ENCODE results near the gene PSMD3. TPM values are rescaled to one million over a fixed set of nuclear protein-coding genes. Genes with fewer than 3 reads are reported as not detected.
A peak's percentile ranks its signal among the peaks of the same experiment; 100 is the strongest.

The PSMD3 gene
- total RNA-seq (10 to 100 TPM; 77.1 to 87.9 TPM), polyA plus RNA-seq (10 to 100 TPM; 45.4 to 55.9 (median 51.5) TPM), total RNA-seq (56.6 to 235 (median 96.0) reads per million in 6 experiments)

GRCh38 chr17:39980351-39981206 is at the start of gene PSMD3:
PSMD3 (plus strand) TSS chr17:39980807; CDS start chr17:39980971, 164 bp downstream.
- Mint-ChIP-seq H3K36me3 (peaks cover 0 to 24% (median 0%) of the 10 kb centered on the region in 3 donors), H3K27ac (peak within 1 kb of the TSS; percentile 90 to 98 (median 96)), H3K27me3 (no peaks in the 10 kb centered on the region), H3K4me3 (peak within 1 kb of the TSS; percentile 91 to 96 (median 94)), H3K4me1 (peaks cover 21 to 48% (median 39%) of the 10 kb centered on the region in 4 donors), H3K9me3 (no peaks in the 10 kb centered on the region)
- ATAC-seq, result peak; percentile 90 to 94
- DNase-seq, result peak; percentile 90 to 99 (median 98)
- POLR2A ChIA-PET, result interaction anchor here (0.7 to 3.4 kb wide), 27 partner anchors 9 to 529 kb away, joined by 3 to 45 read pairs (median 5); partner anchors contain the start of genes CASC3, CDK12, GSDMA and LRRC3C

DNA sequence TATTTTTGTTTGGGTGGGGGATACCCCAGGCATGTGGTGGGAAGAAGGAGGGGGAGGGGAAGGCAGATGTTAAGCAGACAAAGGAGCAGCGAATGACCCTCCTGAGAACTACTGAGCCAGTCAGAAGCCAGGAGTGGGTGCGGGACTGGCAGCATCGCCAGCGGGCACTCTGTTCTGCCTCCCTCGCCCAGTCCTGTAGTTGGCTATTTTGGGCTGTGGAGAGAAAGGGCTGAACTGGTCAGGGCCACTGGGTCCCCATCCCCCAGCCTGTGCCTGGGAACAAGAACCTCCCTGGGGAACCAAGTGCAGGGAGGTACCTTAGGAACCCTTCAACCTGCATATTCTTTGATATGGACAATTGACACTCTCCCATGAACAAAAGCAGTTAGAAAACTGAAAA is 46.7 kb upstream of the PSMD3 start:
- Mint-ChIP-seq H3K27me3 (no peaks in the 10 kb centered on the region), H3K27ac (no peak overlapping the region), H3K9me3 (no peaks in the 10 kb centered on the region), H3K4me1 (peaks cover 0 to 5% (median 3%) of the 10 kb centered on the region in 4 donors), H3K36me3 (no peaks in the 10 kb centered on the region), H3K4me3 (no peak overlapping the region)
- ATAC-seq (no peak), DNase-seq (no peak)
- POLR2A ChIA-PET, result no interaction called here

GRCh38 chr17:39934324-39934723 is 46.3 kb upstream of the PSMD3 start:
- H3K27ac Mint-ChIP-seq, result no peak overlapping the region
- H3K9me3 Mint-ChIP-seq, result no peaks in the 10 kb centered on the region
- H3K4me3 Mint-ChIP-seq, result no peak overlapping the region
- no peaks in the 10 kb centered on the region for H3K27me3 Mint-ChIP-seq
- no peaks in the 10 kb centered on the region for H3K36me3 Mint-ChIP-seq
- DNase-seq (no peak), ATAC-seq (no peak)
- peaks cover 1 to 7% (median 3%) of the 10 kb centered on the region in 4 donors for H3K4me1 Mint-ChIP-seq
- POLR2A ChIA-PET, result no interaction called here

GRCh38 chr17:39935909-39936308 is 44.7 kb upstream of the PSMD3 start:
- DNase-seq (no peak), ATAC-seq (no peak)
- no peaks in the 10 kb centered on the region for H3K36me3 Mint-ChIP-seq
- POLR2A ChIA-PET, result no interaction called here
- H3K27ac Mint-ChIP-seq, result peak overlapping the region in 2 of 10 donors; percentile 29 to 47
- no peaks in the 10 kb centered on the region for H3K27me3 Mint-ChIP-seq
- no peaks in the 10 kb centered on the region for H3K9me3 Mint-ChIP-seq
- no peak overlapping the region for H3K4me3 Mint-ChIP-seq
- peaks cover 5 to 17% (median 12%) of the 10 kb centered on the region in 4 donors for H3K4me1 Mint-ChIP-seq

DNA sequence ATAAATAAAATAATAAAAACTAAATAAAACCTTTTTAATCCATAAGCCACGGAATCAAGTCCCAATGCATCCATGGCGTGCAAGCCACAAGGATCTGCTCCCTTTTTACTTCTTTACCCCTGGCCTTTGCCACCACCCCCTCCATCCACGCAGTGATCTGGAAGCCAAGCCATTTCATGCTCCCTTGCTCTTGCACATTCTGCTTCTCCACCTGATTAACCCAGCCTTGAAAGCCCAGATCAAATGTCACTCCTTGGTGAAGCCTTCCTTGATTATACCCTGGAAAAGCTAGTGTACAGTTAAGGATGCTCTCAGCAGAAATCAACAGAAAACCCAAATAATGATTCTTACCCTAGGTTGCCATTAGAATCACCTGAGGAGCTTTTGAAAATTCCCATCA is 43.2 kb upstream of the PSMD3 start:
- Mint-ChIP-seq H3K27ac (no peak overlapping the region), H3K9me3 (no peaks in the 10 kb centered on the region), H3K4me1 (peaks cover 9 to 17% (median 12%) of the 10 kb centered on the region in 4 donors), H3K36me3 (no peaks in the 10 kb centered on the region), H3K4me3 (no peak overlapping the region), H3K27me3 (no peaks in the 10 kb centered on the region)
- DNase-seq (no peak), ATAC-seq (no peak)
- POLR2A ChIA-PET, result interaction anchor here (0.8 kb wide), 1 partner anchor 9 kb away, joined by 3 read pairs; no protein-coding TSS in a partner anchor

DNA sequence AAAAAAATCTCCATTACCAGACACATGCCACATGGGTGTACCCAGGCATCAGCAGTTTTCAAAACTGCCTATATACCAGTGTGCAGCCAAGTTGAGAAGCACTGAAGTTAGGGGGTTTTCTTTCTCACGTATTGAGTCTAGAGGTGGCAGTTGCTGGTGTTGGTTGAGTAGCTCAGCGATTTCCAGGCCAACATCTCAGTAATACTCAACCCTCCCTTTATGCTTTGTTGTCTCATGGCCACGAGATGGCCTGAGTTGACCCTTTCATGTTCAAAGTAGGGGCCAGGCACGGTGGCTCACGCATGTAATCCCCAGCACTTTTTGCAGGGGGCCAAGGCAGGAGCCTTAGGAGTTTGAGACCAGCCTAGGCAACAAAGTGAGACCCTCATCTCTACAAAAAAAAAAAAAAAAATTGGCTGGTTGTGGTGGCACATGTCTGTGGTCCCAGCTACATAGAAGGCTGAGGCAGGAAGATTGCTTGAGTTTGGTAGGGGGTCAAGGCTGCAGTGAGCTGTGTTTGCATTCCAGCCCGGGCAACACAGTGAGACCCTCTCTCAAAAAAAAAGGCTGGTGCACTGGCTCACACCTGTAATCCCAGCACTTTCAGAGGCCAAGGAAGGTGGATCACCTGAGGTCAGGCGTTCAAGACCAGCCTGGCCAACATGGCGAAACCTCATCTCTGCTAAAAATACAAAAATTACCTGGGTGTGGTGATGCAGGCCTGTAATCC is 42.3 kb upstream of the PSMD3 start:
- Mint-ChIP-seq H3K36me3 (no peaks in the 10 kb centered on the region), H3K9me3 (no peaks in the 10 kb centered on the region), H3K27me3 (no peaks in the 10 kb centered on the region), H3K4me3 (no peak overlapping the region), H3K4me1 (peaks cover 7 to 17% (median 12%) of the 10 kb centered on the region in 4 donors), H3K27ac (no peak overlapping the region)
- DNase-seq (no peak), ATAC-seq (no peak)
- POLR2A ChIA-PET, result interaction anchor here (2.0 kb wide), 1 partner anchor 12 kb away, joined by 9 read pairs; the partner anchor contains the start of gene ORMDL3

- POLR2A ChIA-PET, result interaction anchor here (1.3 to 2.0 kb wide), 2 partner anchors 13 to 21 kb away, joined by 4 to 9 read pairs; partner anchors contain the start of genes GSDMB and ORMDL3
- ATAC-seq (no peak), DNase-seq (no peak)
- no peaks in the 10 kb centered on the region for H3K9me3 Mint-ChIP-seq
- H3K27me3 Mint-ChIP-seq, result no peaks in the 10 kb centered on the region
- peak overlapping the region in 4 of 10 donors; percentile 11 to 95 (median 35) for H3K27ac Mint-ChIP-seq
- H3K36me3 Mint-ChIP-seq, result no peaks in the 10 kb centered on the region
- no peak overlapping the region for H3K4me3 Mint-ChIP-seq
- H3K4me1 Mint-ChIP-seq, result peaks cover 7 to 17% (median 12%) of the 10 kb centered on the region in 4 donors
Observed at GRCh38 chr17:39939106-39939505, 41.5 kb upstream of the PSMD3 start.

DNA sequence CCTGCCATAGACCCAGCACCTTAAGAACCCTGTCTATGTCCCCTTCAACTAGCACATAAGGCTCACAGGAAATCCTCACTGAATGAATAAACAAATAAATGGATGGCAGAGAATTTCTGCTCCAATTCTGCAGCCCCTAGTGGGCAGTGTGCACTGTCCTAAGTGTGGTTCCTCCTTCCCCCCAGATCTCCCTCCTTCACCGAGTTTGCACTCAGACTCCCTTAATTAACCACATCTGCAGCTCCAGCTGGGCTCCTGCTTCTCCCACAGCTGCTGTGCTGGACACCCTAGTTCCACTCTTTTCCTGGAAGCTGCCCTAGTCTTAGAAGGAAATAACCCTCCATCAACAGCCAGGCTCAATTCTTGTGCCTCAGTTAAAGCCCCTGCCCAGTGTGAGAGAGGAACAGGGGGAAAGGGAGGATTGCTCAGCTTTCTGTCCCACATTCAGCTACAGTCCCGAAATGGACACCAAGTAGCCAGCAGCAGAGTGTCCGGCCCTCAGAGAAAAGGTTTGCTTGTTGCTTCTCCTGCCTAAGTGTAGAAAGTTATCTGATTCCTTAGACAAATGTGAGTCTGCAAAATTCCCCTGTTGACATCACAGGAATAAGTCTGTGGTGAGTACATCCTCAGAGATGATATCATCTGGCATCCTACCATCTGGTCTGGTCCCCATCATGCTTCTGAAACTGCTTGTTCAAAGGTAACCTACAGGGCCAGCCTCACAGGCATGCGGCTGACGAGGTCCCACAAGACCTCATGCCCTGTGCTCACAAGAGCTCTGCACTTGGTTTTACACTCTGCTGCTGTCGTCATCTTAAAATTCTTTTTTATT is 40.8 kb upstream of the PSMD3 start:
- Mint-ChIP-seq H3K9me3 (no peaks in the 10 kb centered on the region), H3K27me3 (no peaks in the 10 kb centered on the region), H3K27ac (peak overlapping the region; percentile 12 to 96 (median 64)), H3K4me3 (peak overlapping the region in 3 of 10 donors; percentile 0 to 19 (median 9)), H3K4me1 (peaks cover 7 to 17% (median 12%) of the 10 kb centered on the region in 4 donors), H3K36me3 (no peaks in the 10 kb centered on the region)
- ATAC-seq (peak; percentile 97 to 98), DNase-seq (peak in 6 of 10 donors; percentile 47 to 84 (median 54))
- POLR2A ChIA-PET, result interaction anchor here (1.3 to 2.0 kb wide), 2 partner anchors 13 to 22 kb away, joined by 4 to 9 read pairs; partner anchors contain the start of genes GSDMB and ORMDL3

GRCh38 chr17:39943702-39944392 is 36.8 kb upstream of the PSMD3 start:
- H3K27me3 Mint-ChIP-seq, result no peaks in the 10 kb centered on the region
- H3K4me3 Mint-ChIP-seq, result no peak overlapping the region
- H3K27ac Mint-ChIP-seq, result no peak overlapping the region
- POLR2A ChIA-PET, result interaction anchor here (1.0 kb wide), 1 partner anchor 18 kb away, joined by 3 read pairs; no protein-coding TSS in a partner anchor
- ATAC-seq (no peak), DNase-seq (no peak)
- peaks cover 13 to 34% (median 30%) of the 10 kb centered on the region in 4 donors for H3K4me1 Mint-ChIP-seq
- H3K9me3 Mint-ChIP-seq, result no peaks in the 10 kb centered on the region
- no peaks in the 10 kb centered on the region for H3K36me3 Mint-ChIP-seq

DNA sequence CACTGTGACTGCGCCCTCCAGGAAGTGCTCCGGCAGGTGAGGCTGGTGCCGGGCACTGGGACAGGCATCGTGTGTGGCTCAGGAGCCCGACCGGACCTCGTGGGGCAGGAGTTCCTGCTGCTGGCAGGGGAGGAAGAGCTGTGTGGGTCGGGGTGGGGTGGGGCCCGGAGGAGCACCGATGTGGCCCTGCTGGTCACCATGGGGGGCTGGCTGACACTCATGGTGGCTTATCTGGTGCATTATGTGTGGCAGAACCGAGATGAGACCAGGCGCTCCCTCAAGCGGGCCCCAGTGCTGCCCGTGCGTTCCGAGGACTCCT is 36.3 kb upstream of the PSMD3 start:
- ATAC-seq (no peak), DNase-seq (no peak)
- Mint-ChIP-seq H3K36me3 (no peaks in the 10 kb centered on the region), H3K27ac (no peak overlapping the region), H3K27me3 (no peaks in the 10 kb centered on the region), H3K4me3 (no peak overlapping the region), H3K4me1 (peaks cover 13 to 33% (median 31%) of the 10 kb centered on the region in 4 donors), H3K9me3 (no peaks in the 10 kb centered on the region)
- POLR2A ChIA-PET, result interaction anchor here (1.0 kb wide), 1 partner anchor 18 kb away, joined by 3 read pairs; no protein-coding TSS in a partner anchor

- POLR2A ChIA-PET, result interaction anchor here (0.8 kb wide), 1 partner anchor 10 kb away, joined by 3 read pairs; no protein-coding TSS in a partner anchor
- DNase-seq, result no peak
- H3K27ac Mint-ChIP-seq, result peak overlapping the region in 4 of 10 donors; percentile 28 to 91 (median 72)
Observed at GRCh38 chr17:39946551-39947330, 33.9 kb upstream of the PSMD3 start.

More at GRCh38 chr17:39946551-39947330, 33.9 kb upstream of the PSMD3 start:
- ATAC-seq, result no peak
- H3K27me3 Mint-ChIP-seq, result no peaks in the 10 kb centered on the region
- H3K4me1 Mint-ChIP-seq, result peaks cover 12 to 31% (median 26%) of the 10 kb centered on the region in 4 donors
- H3K36me3 Mint-ChIP-seq, result no peaks in the 10 kb centered on the region
- no peak overlapping the region for H3K4me3 Mint-ChIP-seq
- H3K9me3 Mint-ChIP-seq, result no peaks in the 10 kb centered on the region
